Retinal pigment epithelial cell (primary cell): ENCODE results near the gene MSI2.

Experiments
- DNase-seq: peaks from one replicate; pipeline ENCODE4 v3.0.0-alpha.2; 2010; ENCODE audit warnings: low read depth
- H3K4me3 ChIP-seq: 2 replicates; pipeline ENCODE4 v1.5.1; 2011; ENCODE audit warnings: mild to moderate bottlenecking, low read length, control low read depth, moderate library complexity
- TF ChIP-seq, protein P1 (sequence below): conservative IDR thresholded peaks from 2 replicates; pipeline ENCODE4 v1.5.1; 2011; ENCODE audit warnings: low read depth, low read length, control low read depth, inconsistent platforms

The MSI2 gene

DNA sequence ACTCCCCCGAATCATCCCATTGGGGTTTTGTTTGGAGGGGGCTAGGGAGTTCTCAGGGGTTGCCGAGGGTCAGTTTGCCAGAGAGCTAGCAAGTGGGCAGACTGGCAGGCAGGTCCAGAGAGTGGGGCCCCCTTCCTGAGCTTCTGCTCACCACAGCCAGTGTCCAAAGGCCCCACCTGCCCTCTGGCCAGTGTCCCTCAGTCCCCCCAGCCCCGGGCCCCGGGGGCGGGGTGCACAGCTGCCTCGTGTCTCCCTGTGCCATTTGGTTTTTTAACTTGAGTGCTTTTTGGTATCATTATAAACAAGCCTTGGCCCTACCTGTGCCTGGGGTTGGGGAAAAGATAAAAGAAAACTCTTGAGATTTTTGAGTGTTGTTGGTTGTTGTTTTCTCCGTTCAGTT, 397.0 kb downstream of the MSI2 start:
- no peak for DNase-seq
- no peak overlapping the region for H3K4me3 ChIP-seq
- TF ChIP-seq, protein P1, sequence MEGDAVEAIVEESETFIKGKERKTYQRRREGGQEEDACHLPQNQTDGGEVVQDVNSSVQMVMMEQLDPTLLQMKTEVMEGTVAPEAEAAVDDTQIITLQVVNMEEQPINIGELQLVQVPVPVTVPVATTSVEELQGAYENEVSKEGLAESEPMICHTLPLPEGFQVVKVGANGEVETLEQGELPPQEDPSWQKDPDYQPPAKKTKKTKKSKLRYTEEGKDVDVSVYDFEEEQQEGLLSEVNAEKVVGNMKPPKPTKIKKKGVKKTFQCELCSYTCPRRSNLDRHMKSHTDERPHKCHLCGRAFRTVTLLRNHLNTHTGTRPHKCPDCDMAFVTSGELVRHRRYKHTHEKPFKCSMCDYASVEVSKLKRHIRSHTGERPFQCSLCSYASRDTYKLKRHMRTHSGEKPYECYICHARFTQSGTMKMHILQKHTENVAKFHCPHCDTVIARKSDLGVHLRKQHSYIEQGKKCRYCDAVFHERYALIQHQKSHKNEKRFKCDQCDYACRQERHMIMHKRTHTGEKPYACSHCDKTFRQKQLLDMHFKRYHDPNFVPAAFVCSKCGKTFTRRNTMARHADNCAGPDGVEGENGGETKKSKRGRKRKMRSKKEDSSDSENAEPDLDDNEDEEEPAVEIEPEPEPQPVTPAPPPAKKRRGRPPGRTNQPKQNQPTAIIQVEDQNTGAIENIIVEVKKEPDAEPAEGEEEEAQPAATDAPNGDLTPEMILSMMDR = no peak

- TF ChIP-seq, protein P1 = no peak
- H3K4me3 ChIP-seq = no peak overlapping the region
- no peak for DNase-seq
Observed at GRCh38 chr17:57654040-57654775, 397.9 kb downstream of the MSI2 start.

DNA sequence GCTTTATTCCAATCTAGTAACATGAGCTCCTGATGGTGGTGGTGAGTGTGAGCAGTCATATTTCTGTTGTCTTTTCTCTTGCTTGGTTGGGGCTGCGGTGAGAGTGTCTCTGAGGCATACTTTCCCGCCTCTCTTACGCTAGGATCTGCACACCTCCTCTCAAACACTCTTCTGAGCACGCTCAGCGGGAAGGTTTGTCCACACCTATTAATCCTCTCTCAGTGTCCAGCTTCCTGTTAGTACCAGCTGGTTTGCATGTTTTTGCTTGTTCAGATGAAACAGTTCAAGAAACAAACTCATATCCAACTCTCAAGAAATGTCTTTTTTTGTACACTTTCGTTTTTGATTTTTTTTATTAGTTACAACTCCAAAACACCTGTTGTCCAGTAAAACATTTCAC, 399.2 kb downstream of the MSI2 start:
- DNase-seq = no peak
- TF ChIP-seq, protein P1 = no peak
- no peak overlapping the region for H3K4me3 ChIP-seq

DNA sequence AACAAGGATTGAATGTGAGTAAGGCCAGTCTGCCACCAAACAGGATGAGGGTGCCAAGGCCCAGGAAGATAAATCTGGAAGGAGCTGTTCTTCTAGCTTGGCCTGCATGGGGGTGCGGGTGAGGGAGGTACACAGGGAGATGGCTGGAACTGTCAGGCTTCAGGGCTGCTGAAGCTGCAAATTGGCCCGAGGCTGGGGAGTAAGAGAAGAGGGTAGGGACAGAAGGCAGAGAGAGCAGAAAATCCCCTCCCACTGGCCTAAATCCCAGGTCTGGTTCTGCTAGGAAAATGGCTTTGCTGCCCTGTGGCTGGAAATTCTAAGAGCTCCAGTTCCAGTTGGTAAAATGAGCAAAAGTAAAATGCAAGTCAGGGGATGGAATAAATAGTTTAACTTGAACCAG, 400.9 kb downstream of the MSI2 start:
- DNase-seq = no peak
- no peak overlapping the region for H3K4me3 ChIP-seq
- TF ChIP-seq, protein P1 = no peak

- DNase-seq = no peak
- TF ChIP-seq, protein P1 = no peak
- no peak overlapping the region for H3K4me3 ChIP-seq
Observed at GRCh38 chr17:57662041-57662440, 405.7 kb downstream of the MSI2 start.

GRCh38 chr17:57662644-57663308, 406.5 kb downstream of the MSI2 start:
- TF ChIP-seq, protein P1 = no peak
- peak; percentile 93 for DNase-seq

More at GRCh38 chr17:57662644-57663308, 406.5 kb downstream of the MSI2 start:
- H3K4me3 ChIP-seq = peak overlapping the region; percentile 46
